ENCODE measurements around the gene TMEM239. TPM values are rescaled to one million over a fixed set of nuclear protein-coding genes. Genes with fewer than 3 reads are reported as not detected.
A peak's percentile ranks its signal among the peaks of the same experiment; 100 is the strongest.

The TMEM239 gene
- total and polyA plus RNA-seq, 2 of the 8 experiments (the other 6 are each of a cell fraction or from before 2014, with no cell fraction given): not detected

DNA sequence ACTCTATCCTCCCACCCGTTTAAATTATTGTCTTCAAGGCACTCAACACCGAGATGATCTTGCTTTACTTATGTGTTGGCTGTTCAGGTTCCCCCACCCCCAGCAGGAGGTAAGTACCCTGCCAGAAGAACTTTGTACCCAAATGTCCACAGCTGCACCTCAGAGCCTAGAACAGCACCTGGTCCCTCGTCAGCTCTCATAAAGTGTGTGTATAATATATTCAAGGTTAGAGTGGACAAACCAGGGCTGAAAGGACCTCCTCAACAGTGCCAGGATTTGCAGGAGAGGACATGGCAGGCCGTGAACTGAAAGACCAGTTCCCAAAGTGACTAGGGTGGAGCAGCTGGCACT is 9.8 kb upstream of the TMEM239 start:
- Histone ChIP-seq H3K56ac (replicated peaks; ENCODE audit: insufficient read length, low read depth, low read length) (no peak overlapping the region), H4K91ac (replicated peaks; ENCODE audit: insufficient read length, low read length) (no peak overlapping the region), H2AFZ (ENCODE audit: low read length) (no peak overlapping the region), H4K20me1 (replicated peaks in 1 of 2; ENCODE audit: control insufficient read depth in 1 of 2, insufficient read depth in 2 of 2, low read length in 2 of 2) (peaks cover 0 to 2% of the 10 kb centered on the region in 2 experiments), H3K23ac (ENCODE audit: insufficient read length) (no peak overlapping the region), H2BK20ac (ENCODE audit: low read length) (no peak overlapping the region), H3K27me3 (replicated peaks in 1 of 4; ENCODE audit: control insufficient read depth in 3 of 4, extremely low read depth in 1 of 4, insufficient read depth in 3 of 4, low read length in 3 of 4) (peaks cover 41 to 66% (median 60%) of the 10 kb centered on the region in 4 experiments), H3K18ac (ENCODE audit: extremely low read depth, low read length) (no peak overlapping the region), H3K36me3 (ENCODE audit: control insufficient read depth in 2 of 4, insufficient read depth in 4 of 4, low read length in 3 of 4) (no peaks in the 10 kb centered on the region), H3K23me2 (ENCODE audit: low read depth, low read length) (peaks cover 7% of the 10 kb centered on the region; the same call in 1 of the 2 replicates), H2BK5ac (ENCODE audit: low read depth, low read length) (no peak overlapping the region), H3K14ac (ENCODE audit: insufficient read length) (no peak overlapping the region), H3K27ac (ENCODE audit: low read depth, low read length) (no peak overlapping the region), H4K5ac (ENCODE audit: insufficient read length, low read depth, low read length) (no peak overlapping the region), H3K9me3 (ENCODE audit: insufficient read depth in 2 of 2, low read depth in 1 of 2, low read length in 1 of 2) (no peaks in the 10 kb centered on the region), H2AK5ac (ENCODE audit: low read depth, low read length) (no peak overlapping the region), H2BK15ac (ENCODE audit: low read length) (no peak overlapping the region), H3K4me1 (replicated peaks in 1 of 4; ENCODE audit: control insufficient read depth in 3 of 4, insufficient read depth in 4 of 4, low read length in 3 of 4) (peaks cover 0 to 13% (median 10%) of the 10 kb centered on the region in 4 experiments; a peak in 6 of 7 replicates), H3K4me2 (ENCODE audit: insufficient read depth in 1 of 2, low read depth in 2 of 2, low read length in 2 of 2) (peak overlapping the region in 1 of 2 experiments; percentile 79; a peak in 1 of 4 replicates), H3K9ac (replicated peaks in 1 of 4; ENCODE audit: extremely low read depth in 1 of 4, low read depth in 3 of 4, low read length in 3 of 4) (no peak overlapping the region), H2BK12ac (ENCODE audit: low read depth, low read length) (no peak overlapping the region), H2BK120ac (replicated peaks; ENCODE audit: low read depth, low read length) (no peak overlapping the region), H4K8ac (ENCODE audit: extremely low read depth, insufficient read depth, low read length) (no peak overlapping the region), H3K4ac (replicated peaks; ENCODE audit: insufficient read length, low read depth, low read length) (no peak overlapping the region), H3K4me3 (ENCODE audit: extremely low read depth in 1 of 4, insufficient read depth in 2 of 4, low read depth in 3 of 4, low read length in 4 of 4) (no peak overlapping the region), H3K79me1 (ENCODE audit: low read depth, low read length) (no peaks in the 10 kb centered on the region), H3K79me2 (ENCODE audit: control insufficient read depth in 1 of 2, insufficient read depth in 2 of 2, low read length in 2 of 2) (no peaks in the 10 kb centered on the region)
- DNase-seq (ENCODE audit: low read depth in 1 of 2, low spot score in 2 of 2) (no peak), FAIRE-seq (no peak)
- WGBS, 2 experiments (ENCODE audit: extremely low coverage in 1 of 2, insufficient coverage in 1 of 2, insufficient read length in 1 of 2, insufficient replicate concordance in 2 of 2, low coverage in 1 of 2, low lambda C conversion rate in 2 of 2, missing lambda C conversion rate in 1 of 2): 79% methylated on average over 4 of the region's 4 CpGs; no CpG with 5 or more reads in 1 of the 2 experiments
- ChIA-PET POLR2A (ENCODE audit: partially characterized antibody) (interaction anchor here (1.4 kb wide), 1 partner anchor 51 kb away, joined by 4 read pairs; no protein-coding TSS in a partner anchor), CTCF (ENCODE audit: partially characterized antibody) (interaction anchor here (2.0 kb wide), 1 partner anchor 49 kb away, joined by 8 read pairs; no protein-coding TSS in a partner anchor)
- TF ChIP-seq RBBP5 (IDR thresholded peaks at IDR 0.05; ENCODE audit: borderline replicate concordance, low read depth, low read length) (no peak), SIRT6 (IDR thresholded peaks at IDR 0.05; ENCODE audit: low read length) (no peak), EGR1 (IDR thresholded peaks at IDR 0.05; ENCODE audit: borderline replicate concordance, low read depth, low read length) (no peak), GTF2F1 (IDR thresholded peaks at IDR 0.05; ENCODE audit: borderline replicate concordance, low read depth, low read length) (no peak), GABPA (IDR thresholded peaks at IDR 0.05; ENCODE audit: borderline replicate concordance, insufficient read depth, low read length) (no peak), BACH1 (IDR thresholded peaks at IDR 0.05; ENCODE audit: low read length) (no peak), CBX8 (IDR thresholded peaks at IDR 0.05; ENCODE audit: borderline replicate concordance, low read depth, low read length) (no peak), E2F6 (IDR thresholded peaks at IDR 0.05) (no peak), SUZ12 (IDR thresholded peaks at IDR 0.05; ENCODE audit: low read length) (no peak), CTBP2 (IDR thresholded peaks at IDR 0.05; ENCODE audit: borderline replicate concordance, insufficient read depth, insufficient read length, low read length) (no peak)
- TF ChIP-seq, protein P1, sequence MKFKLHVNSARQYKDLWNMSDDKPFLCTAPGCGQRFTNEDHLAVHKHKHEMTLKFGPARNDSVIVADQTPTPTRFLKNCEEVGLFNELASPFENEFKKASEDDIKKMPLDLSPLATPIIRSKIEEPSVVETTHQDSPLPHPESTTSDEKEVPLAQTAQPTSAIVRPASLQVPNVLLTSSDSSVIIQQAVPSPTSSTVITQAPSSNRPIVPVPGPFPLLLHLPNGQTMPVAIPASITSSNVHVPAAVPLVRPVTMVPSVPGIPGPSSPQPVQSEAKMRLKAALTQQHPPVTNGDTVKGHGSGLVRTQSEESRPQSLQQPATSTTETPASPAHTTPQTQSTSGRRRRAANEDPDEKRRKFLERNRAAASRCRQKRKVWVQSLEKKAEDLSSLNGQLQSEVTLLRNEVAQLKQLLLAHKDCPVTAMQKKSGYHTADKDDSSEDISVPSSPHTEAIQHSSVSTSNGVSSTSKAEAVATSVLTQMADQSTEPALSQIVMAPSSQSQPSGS (IDR thresholded peaks at IDR 0.05; ENCODE audit: low read length): no peak

Measured in H1 (cell line).